Activated CD4-positive, alpha-beta memory T cell treated with anti-CD3 and anti-CD28 coated beads, Interleukin-2, amount 10 ng/mL, durations not matched to agents 7 days and 5 days (primary cell): Measurements from ENCODE around the gene COL19A1. TPM values are rescaled to one million over a fixed set of nuclear protein-coding genes. Genes with fewer than 3 reads are reported as not detected.

Experiments
- CTCF ChIA-PET: fragments of 350-600 bp; sonication (Branson Sonifier 250); formaldehyde crosslinking; loops from one replicate; lab custom pipeline; 2021; ENCODE audit warnings: antibody characterized with exemption, inconsistent platforms; lab: Charles Lee
- POLR2A ChIA-PET: fragments of 350-600 bp; sonication (Branson Sonifier 250); formaldehyde crosslinking; loops from one replicate; lab custom pipeline; 2021; ENCODE audit warnings: antibody characterized with exemption; lab: Charles Lee
- DNase-seq: peaks from one replicate; pipeline ENCODE4 v3.0.0-alpha.2; 2020
- H3K27ac Mint-ChIP-seq: one replicate; pipeline ENCODE4 v1.8.0; 2021; ENCODE audit warnings: mild to moderate bottlenecking, mixed read lengths
- H3K27me3 Mint-ChIP-seq: one replicate; pipeline ENCODE4 v1.8.0; 2021; ENCODE audit warnings: mixed read lengths
- H3K36me3 Mint-ChIP-seq: one replicate; pipeline ENCODE4 v1.8.0; 2021; ENCODE audit warnings: low read depth, mixed read lengths
- H3K4me1 Mint-ChIP-seq: one replicate; pipeline ENCODE4 v1.8.0; 2021; ENCODE audit warnings: mixed read lengths
- H3K4me3 Mint-ChIP-seq: one replicate; pipeline ENCODE4 v1.8.0; 2021; ENCODE audit warnings: mild to moderate bottlenecking, mixed read lengths
- H3K9me3 Mint-ChIP-seq: one replicate; pipeline ENCODE4 v1.8.0; 2021; ENCODE audit warnings: mixed read lengths
- total RNA-seq, 2 experiments: library from RNA; stranded (reverse); gene quantifications; one replicate each; pipeline ENCODE4 v1.2.3, GENCODE V29; 2021

Gene COL19A1
- total RNA-seq, 2 experiments from 2014 or later: 0.03 TPM

DNA sequence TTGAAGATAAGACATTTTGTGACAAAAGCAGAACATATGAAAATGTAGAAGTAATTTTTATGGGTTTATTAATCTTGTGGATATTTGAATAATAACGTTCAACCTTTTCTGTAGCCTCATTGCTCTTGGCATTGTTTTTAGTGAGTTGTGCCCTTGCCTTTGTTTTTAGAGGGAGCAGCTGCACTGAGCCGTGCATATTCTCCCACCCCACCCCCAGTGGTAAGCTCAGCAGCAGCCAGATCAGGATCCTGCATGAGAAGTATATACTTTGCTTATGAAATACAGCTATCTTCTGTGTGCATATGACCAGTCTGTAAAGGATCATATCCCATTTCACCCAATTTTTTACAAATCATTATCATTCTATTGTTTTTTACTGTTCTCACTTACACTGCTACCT, 252.3 kb downstream of the COL19A1 start:
- H3K27ac Mint-ChIP-seq: no peak overlapping the region
- DNase-seq: no peak
- H3K4me1 Mint-ChIP-seq: no peaks in the 10 kb centered on the region
- peaks cover 3% of the 10 kb centered on the region for H3K27me3 Mint-ChIP-seq
- H3K4me3 Mint-ChIP-seq: no peak overlapping the region
- ChIA-PET POLR2A (no interaction called here), CTCF (interaction anchor here (0.5 kb wide), 1 partner anchor 465 kb away, joined by 3 read pairs; no protein-coding TSS in a partner anchor)
- H3K36me3 Mint-ChIP-seq: no peaks in the 10 kb centered on the region
- no peaks in the 10 kb centered on the region for H3K9me3 Mint-ChIP-seq

DNA sequence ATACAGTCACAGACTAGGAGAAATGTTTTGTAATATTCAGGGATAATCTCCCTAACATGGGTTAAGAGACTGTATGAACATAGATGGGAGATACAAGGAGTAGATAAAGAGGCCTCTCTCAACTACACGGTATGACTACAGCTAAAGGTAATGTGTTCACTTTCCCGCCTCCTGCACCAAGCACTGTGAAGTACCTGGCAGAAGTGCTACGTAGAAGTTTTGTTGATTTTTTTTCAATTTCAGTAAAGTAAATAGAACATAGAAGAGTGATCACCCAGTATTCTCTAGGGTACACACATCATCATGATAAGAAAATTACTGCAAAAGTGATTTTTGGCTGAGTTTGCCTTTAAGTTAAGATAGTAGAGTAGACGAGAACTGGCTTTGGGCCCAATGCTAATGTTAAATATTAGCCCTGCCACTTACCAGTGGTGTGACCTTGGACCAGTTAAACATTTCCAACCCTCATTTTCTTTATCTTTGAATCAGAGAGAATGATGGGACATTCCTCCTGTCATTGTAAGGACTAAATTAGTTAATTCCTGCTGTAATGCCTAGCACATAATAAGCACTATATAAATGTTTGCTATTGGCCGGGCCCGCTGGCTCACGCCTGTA, 253.0 kb downstream of the COL19A1 start:
- Mint-ChIP-seq H3K36me3 (no peaks in the 10 kb centered on the region), H3K4me3 (no peak overlapping the region), H3K27me3 (peaks cover 3% of the 10 kb centered on the region), H3K9me3 (no peaks in the 10 kb centered on the region), H3K4me1 (no peaks in the 10 kb centered on the region), H3K27ac (no peak overlapping the region)
- ChIA-PET CTCF (no interaction called here), POLR2A (no interaction called here)
- no peak for DNase-seq

DNA sequence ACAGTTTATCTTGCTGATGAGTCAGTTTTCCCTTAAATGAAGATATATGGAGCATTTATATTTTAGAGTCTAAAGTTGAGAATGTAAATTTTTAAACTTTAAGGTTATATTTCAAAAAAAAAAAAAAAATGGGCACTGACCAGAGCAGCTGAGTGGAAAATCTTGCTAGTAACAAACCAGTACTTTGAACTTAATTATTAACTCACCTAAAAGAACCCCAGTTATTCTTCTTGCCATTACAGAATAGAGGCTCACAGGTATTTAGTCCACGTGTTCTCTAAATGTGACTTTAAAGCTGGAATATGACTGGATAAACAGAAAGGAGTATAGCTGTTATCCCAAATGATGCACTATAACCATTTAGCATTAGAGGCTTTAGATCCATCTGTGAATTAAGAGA, 258.1 kb downstream of the COL19A1 start:
- ChIA-PET POLR2A (no interaction called here), CTCF (no interaction called here)
- Mint-ChIP-seq H3K4me1 (no peaks in the 10 kb centered on the region), H3K4me3 (no peak overlapping the region), H3K9me3 (no peaks in the 10 kb centered on the region), H3K27ac (no peak overlapping the region), H3K36me3 (no peaks in the 10 kb centered on the region), H3K27me3 (peaks cover 4% of the 10 kb centered on the region)
- no peak for DNase-seq

DNA sequence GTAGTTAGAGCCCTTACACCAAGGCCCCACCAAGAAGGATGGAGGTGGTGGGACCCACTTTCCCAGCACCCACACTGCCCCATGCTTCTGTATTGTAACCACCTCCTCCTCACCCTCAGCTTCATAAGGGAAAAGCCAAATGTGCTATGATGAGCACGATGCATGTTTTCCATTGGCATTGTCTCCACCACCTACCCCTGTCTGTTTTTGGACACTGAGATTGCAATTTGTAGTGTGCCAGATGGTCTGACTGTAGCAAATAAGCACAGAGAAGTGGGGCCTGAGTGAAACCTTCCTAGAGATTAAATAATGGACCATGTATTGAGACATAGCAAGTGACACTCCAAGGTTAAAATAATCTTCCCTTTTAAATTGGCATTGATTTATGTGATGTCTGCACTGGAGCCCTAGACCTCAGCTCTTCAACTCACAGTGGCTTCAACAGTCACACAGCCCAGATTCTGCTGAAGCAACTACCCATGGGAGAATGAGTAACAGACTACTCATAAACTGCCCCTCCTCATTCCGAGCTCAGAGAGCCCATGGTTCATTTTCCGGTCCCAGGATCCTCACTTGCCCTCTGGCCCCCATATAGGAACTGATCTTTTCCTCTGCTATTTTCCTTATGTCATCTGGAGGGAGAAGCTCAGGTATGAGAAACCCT, 258.7 kb downstream of the COL19A1 start:
- POLR2A ChIA-PET: no interaction called here

GRCh38 chr6:70125602-70126001, 259.2 kb downstream of the COL19A1 start:
- H3K27ac Mint-ChIP-seq: no peak overlapping the region
- no peaks in the 10 kb centered on the region for H3K9me3 Mint-ChIP-seq
- ChIA-PET CTCF (no interaction called here), POLR2A (no interaction called here)
- DNase-seq: no peak
- no peaks in the 10 kb centered on the region for H3K4me1 Mint-ChIP-seq
- H3K36me3 Mint-ChIP-seq: no peaks in the 10 kb centered on the region
- peaks cover 4% of the 10 kb centered on the region for H3K27me3 Mint-ChIP-seq
- no peak overlapping the region for H3K4me3 Mint-ChIP-seq

More for the DNA sequence above, 258.7 kb downstream of the COL19A1 start:
- Mint-ChIP-seq H3K4me3 (no peak overlapping the region), H3K36me3 (no peaks in the 10 kb centered on the region), H3K9me3 (no peaks in the 10 kb centered on the region), H3K27ac (no peak overlapping the region), H3K4me1 (no peaks in the 10 kb centered on the region), H3K27me3 (peaks cover 4% of the 10 kb centered on the region)
- CTCF ChIA-PET: no interaction called here
- DNase-seq: no peak

DNA sequence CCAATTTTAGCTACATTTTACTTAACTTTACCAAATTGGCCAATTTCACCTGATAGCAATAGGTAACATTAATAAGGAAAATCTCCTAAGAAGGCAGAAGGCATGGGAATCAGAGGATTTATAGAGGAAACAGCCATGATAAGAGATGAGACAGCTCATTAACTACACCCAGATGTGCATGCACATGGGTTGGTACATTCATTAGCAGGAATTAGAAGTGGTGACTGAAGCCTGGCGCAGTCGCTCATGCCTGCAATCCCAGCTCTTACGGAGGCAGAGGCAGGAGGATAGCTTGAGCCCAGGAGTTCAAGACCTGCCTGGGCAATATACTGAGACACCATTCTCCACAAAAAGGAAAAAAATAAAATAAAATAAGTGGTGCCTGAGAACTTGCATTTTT, 263.0 kb downstream of the COL19A1 start:
- no peak overlapping the region for H3K27ac Mint-ChIP-seq
- H3K27me3 Mint-ChIP-seq: peaks cover 4% of the 10 kb centered on the region
- POLR2A ChIA-PET: no interaction called here
- H3K36me3 Mint-ChIP-seq: no peaks in the 10 kb centered on the region
- H3K9me3 Mint-ChIP-seq: no peaks in the 10 kb centered on the region
- no peak overlapping the region for H3K4me3 Mint-ChIP-seq
- CTCF ChIA-PET: no interaction called here
- no peak for DNase-seq
- H3K4me1 Mint-ChIP-seq: no peaks in the 10 kb centered on the region

- CTCF ChIA-PET: no interaction called here
- H3K9me3 Mint-ChIP-seq: no peaks in the 10 kb centered on the region
Measured at GRCh38 chr6:70130865-70131264, 264.5 kb downstream of the COL19A1 start.

GRCh38 chr6:70131528-70131927, 265.2 kb downstream of the COL19A1 start:
- Mint-ChIP-seq H3K36me3 (no peaks in the 10 kb centered on the region), H3K27ac (no peak overlapping the region), H3K27me3 (no peaks in the 10 kb centered on the region), H3K4me1 (no peaks in the 10 kb centered on the region), H3K9me3 (no peaks in the 10 kb centered on the region), H3K4me3 (no peak overlapping the region)
- POLR2A ChIA-PET: no interaction called here
- no peak for DNase-seq
- CTCF ChIA-PET: no interaction called here

More at GRCh38 chr6:70130865-70131264, 264.5 kb downstream of the COL19A1 start:
- Mint-ChIP-seq H3K4me1 (no peaks in the 10 kb centered on the region), H3K27ac (no peak overlapping the region), H3K27me3 (no peaks in the 10 kb centered on the region), H3K36me3 (no peaks in the 10 kb centered on the region), H3K4me3 (no peak overlapping the region)
- DNase-seq: no peak
- POLR2A ChIA-PET: no interaction called here

- Mint-ChIP-seq H3K4me3 (no peak overlapping the region), H3K4me1 (no peaks in the 10 kb centered on the region), H3K36me3 (no peaks in the 10 kb centered on the region), H3K27me3 (peaks cover 5% of the 10 kb centered on the region), H3K27ac (no peak overlapping the region), H3K9me3 (no peaks in the 10 kb centered on the region)
- POLR2A ChIA-PET: no interaction called here
- DNase-seq: no peak
- CTCF ChIA-PET: no interaction called here
Measured at GRCh38 chr6:70133246-70133645, 266.9 kb downstream of the COL19A1 start.

DNA sequence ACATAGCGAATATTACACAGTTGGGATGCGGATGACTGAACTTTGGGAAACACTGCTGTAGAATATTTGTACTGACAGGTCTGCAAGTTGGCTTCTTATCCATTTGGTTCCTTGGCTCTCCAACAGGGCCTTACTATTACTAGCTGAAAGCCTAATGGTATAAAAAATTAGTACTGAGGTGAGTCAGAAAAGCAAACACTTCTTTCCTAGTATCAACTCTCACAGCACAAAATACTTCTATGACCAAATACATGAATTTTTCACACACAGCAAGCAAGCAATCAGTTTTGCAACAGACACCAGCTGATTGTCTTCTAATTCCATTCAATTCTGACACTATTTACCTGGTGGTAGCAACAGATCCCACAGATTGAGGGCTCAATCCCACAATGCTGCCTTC, 268.2 kb downstream of the COL19A1 start:
- Mint-ChIP-seq H3K27me3 (peaks cover 5% of the 10 kb centered on the region), H3K4me3 (no peak overlapping the region), H3K27ac (no peak overlapping the region), H3K9me3 (no peaks in the 10 kb centered on the region), H3K4me1 (no peaks in the 10 kb centered on the region), H3K36me3 (no peaks in the 10 kb centered on the region)
- ChIA-PET POLR2A (no interaction called here), CTCF (no interaction called here)
- no peak for DNase-seq

- Mint-ChIP-seq H3K4me1 (no peaks in the 10 kb centered on the region), H3K9me3 (no peaks in the 10 kb centered on the region), H3K27ac (no peak overlapping the region), H3K27me3 (peaks cover 5% of the 10 kb centered on the region), H3K4me3 (no peak overlapping the region), H3K36me3 (no peaks in the 10 kb centered on the region)
- POLR2A ChIA-PET: no interaction called here
- CTCF ChIA-PET: no interaction called here
- DNase-seq: no peak
Measured at GRCh38 chr6:70135219-70136160, 269.1 kb downstream of the COL19A1 start.

GRCh38 chr6:70136996-70137395, 270.6 kb downstream of the COL19A1 start:
- ChIA-PET POLR2A (no interaction called here), CTCF (no interaction called here)
- no peak for DNase-seq
- Mint-ChIP-seq H3K36me3 (no peaks in the 10 kb centered on the region), H3K27ac (no peak overlapping the region), H3K4me3 (no peak overlapping the region), H3K27me3 (peaks cover 5% of the 10 kb centered on the region), H3K4me1 (no peaks in the 10 kb centered on the region), H3K9me3 (no peaks in the 10 kb centered on the region)

DNA sequence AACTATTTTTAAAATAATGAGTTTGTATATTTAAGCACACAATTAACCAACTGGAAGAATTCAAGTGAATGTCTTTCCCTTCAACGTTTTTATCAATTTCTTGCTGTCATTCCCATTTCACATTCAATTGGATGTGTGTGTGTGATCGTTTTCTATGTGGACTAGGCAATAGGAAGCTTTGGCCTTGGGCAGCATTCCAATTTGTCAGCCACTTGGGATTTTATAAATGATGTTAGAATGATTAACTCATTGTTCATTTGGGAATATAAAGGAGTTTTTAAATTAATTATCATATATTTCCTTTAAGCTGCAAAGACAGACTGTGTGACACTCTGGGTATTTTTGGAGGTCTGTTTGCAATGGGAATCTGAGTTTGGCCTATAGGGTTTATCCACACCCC, 274.1 kb downstream of the COL19A1 start:
- POLR2A ChIA-PET: no interaction called here
- CTCF ChIA-PET: no interaction called here
- Mint-ChIP-seq H3K9me3 (no peaks in the 10 kb centered on the region), H3K36me3 (no peaks in the 10 kb centered on the region), H3K4me1 (no peaks in the 10 kb centered on the region), H3K27me3 (peaks cover 5% of the 10 kb centered on the region), H3K27ac (no peak overlapping the region), H3K4me3 (no peak overlapping the region)
- DNase-seq: no peak
